Vagina (tissue), 2 donors: ENCODE results near the gene FBXL12. TPM values are rescaled to one million over a fixed set of nuclear protein-coding genes. Genes with fewer than 3 reads are reported as not detected.
"Not testable (repeated sequence)": the region's sequence is repeated elsewhere in the genome, so short reads cannot be mapped to it uniquely, and the experiment has no call there.

ENCODE experiments used
- DNase-seq, 2 donors: peaks; one replicate each; pipeline ENCODE4 v3.0.0-alpha.2; 2017; ENCODE audit errors: extremely low spot score in 2 of 2
- H3K27ac ChIP-seq: fragments of 200-600 bp; sonication (generic); one replicate; pipeline ENCODE4 v1.5.1; 2019
- H3K27me3 ChIP-seq: fragments of 200-600 bp; sonication (generic); one replicate; pipeline ENCODE4 v1.5.1; 2019
- H3K36me3 ChIP-seq, 2 donors: fragments of 200-600 bp; sonication (generic); one replicate each; pipeline ENCODE4 v1.5.1; 2017 to 2019
- H3K4me1 ChIP-seq: fragments of 200-600 bp; sonication (generic); one replicate; pipeline ENCODE4 v1.5.1; 2019
- H3K4me3 ChIP-seq, 2 donors: fragments of 200-600 bp; sonication (generic); 1 replicate in 1 of 2; 2 replicates in 1 of 2; pipeline ENCODE4 v1.5.1; 2016 to 2019
- H3K9me3 ChIP-seq: fragments of 200-600 bp; sonication (generic); one replicate; pipeline ENCODE4 v1.5.1; 2019
- CTCF ChIP-seq, 3 experiments: fragments of 450-650 bp in 2 of 3; fragments of 200-600 bp in 1 of 3; sonication (generic) in 1 of 3; IDR thresholded peaks; one replicate each; pipeline ENCODE4 v1.5.1; 2017 to 2019; ENCODE audit warnings: antibody characterized with exemption in 3 of 3, mild to moderate bottlenecking in 2 of 3, moderate library complexity in 2 of 3
- POLR2A ChIP-seq, 2 donors: fragments of 450-650 bp; IDR thresholded peaks; one replicate each; pipeline ENCODE4 v1.6.1; 2017; ENCODE audit warnings: antibody characterized with exemption in 2 of 2, mild to moderate bottlenecking in 2 of 2, moderate library complexity in 2 of 2
- POLR2AphosphoS5 ChIP-seq, 2 donors: sonication (generic); formaldehyde crosslinking; IDR thresholded peaks; one replicate each; pipeline ENCODE4 v1.9.0; 2017; ENCODE audit warnings: antibody characterized with exemption in 2 of 2, mild to moderate bottlenecking in 2 of 2, low read depth in 1 of 2; ENCODE audit not compliant: insufficient read depth in 1 of 2
- intact Hi-C: fragments of 100-400 bp; cut with DNase I; formaldehyde crosslinking; loops from one replicate; pipeline ENCODE4 v1.15.1; 2023
- total RNA-seq: library from RNA; depleted of rRNA; stranded (reverse); fragments of >200 nt; gene quantifications from one replicate; pipeline ENCODE4 v1.2.3, GENCODE V29; 2016

FBXL12 gene
- total RNA-seq, 1 donor from 2014 or later: 39.8 TPM

GRCh38 chr19:9828551-9829063 lies 9.7 kb upstream of the FBXL12 start:
- TF ChIP-seq POLR2AphosphoS5 (IDR thresholded peaks at IDR 0.05; ENCODE audit: insufficient read depth in 1 of 2, low read depth in 1 of 2): no peak
- TF ChIP-seq CTCF (IDR thresholded peaks at IDR 0.05): no peak
- no peak for TF ChIP-seq POLR2A (IDR thresholded peaks at IDR 0.05)
- peak overlapping the region; percentile 79 for H3K27ac ChIP-seq
- H3K4me3 ChIP-seq: peak overlapping the region; percentile 91
- no peaks in the 10 kb centered on the region for H3K9me3 ChIP-seq
- intact Hi-C loops: no loop called here
- peaks cover 0 to 14% of the 10 kb centered on the region in 2 donors for H3K36me3 ChIP-seq
- H3K4me1 ChIP-seq: peaks cover 29% of the 10 kb centered on the region
- no peak for DNase-seq
- H3K27me3 ChIP-seq: no peaks in the 10 kb centered on the region

- Histone ChIP-seq H3K36me3 (peaks cover 0 to 14% of the 10 kb centered on the region in 2 donors), H3K9me3 (no peaks in the 10 kb centered on the region), H3K4me3 (peak within 1 kb of the TSS; percentile 91), H3K4me1 (peaks cover 29% of the 10 kb centered on the region), H3K27me3 (no peaks in the 10 kb centered on the region), H3K27ac (peak within 1 kb of the TSS; percentile 79)
- DNase-seq: no peak
- intact Hi-C loops: no loop called here
- TF ChIP-seq CTCF (IDR thresholded peaks at IDR 0.05) (no peak), POLR2A (IDR thresholded peaks at IDR 0.05) (peak in 1 of 2 donors; percentile 64), POLR2AphosphoS5 (IDR thresholded peaks at IDR 0.05; ENCODE audit: insufficient read depth in 1 of 2, low read depth in 1 of 2) (peak; percentile 94 to 97)
Measured at GRCh38 chr19:9827289-9828238, 8.7 kb upstream of the FBXL12 start, which contains the start of gene UBL5. Gene UBL5, plus strand, starts transcription at chr19:9827918. Its CDS starts 420 bp downstream, at chr19:9828338.

- no peak for DNase-seq
- Histone ChIP-seq H3K4me1 (peaks cover 28% of the 10 kb centered on the region), H3K4me3 (no peak overlapping the region), H3K27ac (no peak overlapping the region), H3K9me3 (no peaks in the 10 kb centered on the region), H3K36me3 (no peaks in the 10 kb centered on the region), H3K27me3 (no peaks in the 10 kb centered on the region)
- TF ChIP-seq CTCF (IDR thresholded peaks at IDR 0.05) (no peak), POLR2A (IDR thresholded peaks at IDR 0.05) (no peak), POLR2AphosphoS5 (IDR thresholded peaks at IDR 0.05; ENCODE audit: insufficient read depth in 1 of 2, low read depth in 1 of 2) (no peak)
- intact Hi-C loops: no loop called here
Measured at GRCh38 chr19:9823816-9824215, 4.9 kb upstream of the FBXL12 start.

GRCh38 chr19:9820034-9820433 lies 1.2 kb upstream of the FBXL12 start:
- Histone ChIP-seq H3K27ac (peak overlapping the region; percentile 88), H3K4me3 (peak overlapping the region in 1 of 2 donors; percentile 91), H3K4me1 (peaks cover 29% of the 10 kb centered on the region)
- H3K9me3 ChIP-seq, DNase-seq, H3K36me3 ChIP-seq, H3K27me3 ChIP-seq, intact Hi-C loops: not testable (repeated sequence)

DNA sequence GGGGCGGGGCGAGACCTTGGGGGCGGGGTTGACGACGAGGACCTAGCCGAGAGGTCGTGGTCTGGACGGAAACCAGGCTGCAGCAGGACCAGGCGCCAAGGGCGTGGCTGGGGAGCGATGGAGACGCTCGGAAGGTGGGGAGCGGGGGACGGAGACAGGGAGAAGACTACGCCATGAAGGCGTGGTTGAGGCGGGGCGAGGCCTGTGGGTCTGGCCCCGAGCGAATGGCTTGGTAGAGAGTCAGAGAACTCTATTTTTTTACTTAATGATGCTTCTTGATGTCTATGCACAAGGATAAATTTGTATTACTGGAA lies 674 bp upstream of the FBXL12 start:
- no peaks in the 10 kb centered on the region for H3K9me3 ChIP-seq
- peak overlapping the region; percentile 88 for H3K27ac ChIP-seq
- peak overlapping the region; percentile 31 to 91 for H3K4me3 ChIP-seq
- H3K4me1 ChIP-seq: peaks cover 29% of the 10 kb centered on the region
- no peaks in the 10 kb centered on the region for H3K27me3 ChIP-seq
- TF ChIP-seq CTCF (IDR thresholded peaks at IDR 0.05) (no peak), POLR2A (IDR thresholded peaks at IDR 0.05) (no peak), POLR2AphosphoS5 (IDR thresholded peaks at IDR 0.05; ENCODE audit: insufficient read depth in 1 of 2, low read depth in 1 of 2) (peak; percentile 9 to 39)
- H3K36me3 ChIP-seq: no peaks in the 10 kb centered on the region
- DNase-seq: no peak
- intact Hi-C loops: no loop called here
